K562 (cell line): ENCODE results near the gene SUPT3H. TPM values are rescaled to one million over a fixed set of nuclear protein-coding genes. Genes with fewer than 3 reads are reported as not detected.
A peak's percentile ranks its signal among the peaks of the same experiment; 100 is the strongest.

Experiments used
- HDAC3 ChIP-seq: fragments of 450-650 bp; IDR thresholded peaks from 2 replicates; pipeline ENCODE4 v1.6.1; 2018; ENCODE audit warnings: borderline replicate concordance, mild to moderate bottlenecking, moderate library complexity; ENCODE audit not compliant: partially characterized antibody
- HLTF ChIP-seq: fragments of 450-650 bp; IDR thresholded peaks from 2 replicates; pipeline ENCODE4 v1.6.1; 2016
- MGA ChIP-seq: fragments of 450-650 bp; IDR thresholded peaks from 2 replicates; pipeline ENCODE4 v1.6.1; 2016; ENCODE audit warnings: mild to moderate bottlenecking, moderate library complexity
- YBX1 ChIP-seq: fragments of 450-650 bp; IDR thresholded peaks from 2 replicates; pipeline ENCODE4 v1.7.1; 2016; ENCODE audit warnings: mild to moderate bottlenecking
- ZBTB40 ChIP-seq, 2 experiments: fragments of 450-650 bp in 1 of 2; sonication (generic) in 1 of 2; formaldehyde crosslinking in 1 of 2; IDR thresholded peaks; 2 replicates each; pipeline versions ENCODE4 v1.7.1 to v1.9.0; 2016 to 2022; ENCODE audit warnings: inconsistent platforms in 1 of 2, mild to moderate bottlenecking in 1 of 2, missing genetic modification reagents in 1 of 2
- polyA plus RNA-seq, 8 experiments: library from polyadenylated mRNA; depleted of rRNA in 4 of 8; stranded (reverse) in 5 of 8; unstranded in 3 of 8; fragments of >200 nt; fragmentation: Nextera tagmentation in 2 of 8; fragmentation: Illumina TruSeq in 1 of 8; extraction: Ambion mirVana in 2 of 8; extraction: Trizol in 1 of 8; gene quantifications; 2 replicates each; pipeline versions ENCODE4 v1.2.1 to v1.2.3, GENCODE V29; 2011 to 2014; ENCODE audit warnings: inconsistent platforms in 1 of 8, missing spikeins in 1 of 8
- total RNA-seq, 7 experiments: library from RNA; depleted of rRNA in 6 of 7; stranded (reverse); fragments of >200 nt in 6 of 7; fragmentation: Illumina TruSeq in 2 of 7; extraction: Trizol in 2 of 7; gene quantifications; 2 replicates each; pipeline versions ENCODE4 v1.2.1 to v1.2.3, GENCODE V29; 2011 to 2021; ENCODE audit warnings: low replicate concordance in 1 of 7

The SUPT3H gene
- total and polyA plus RNA-seq, 9 of the 15 experiments (the other 6 are each of a cell fraction or from before 2014, with no cell fraction given): 7.2 to 16.3 (median 11.9) TPM

GRCh38 chr6:45377554-45378333, at the start of gene SUPT3H (continued):
- TF ChIP-seq MGA: peak; percentile 74
- no peak; the same call in 1 of the 2 replicates for TF ChIP-seq HLTF
- no peak for TF ChIP-seq YBX1
- TF ChIP-seq ZBTB40 (IDR thresholded peaks at IDR 0.05): peak; percentile 70
- TF ChIP-seq ZBTB40 (CRISPR knock-in tag; IDR thresholded peaks at IDR 0.05): no peak; the same call in 1 of the 2 replicates
- no peak for TF ChIP-seq HDAC3
